DND-41 (cell line): ENCODE data around the gene CLEC1B.
A peak's percentile ranks its signal among the peaks of the same experiment; 100 is the strongest.

Experiments used
- ATAC-seq: fragments of 200-7000 bp; cut with Tn5 transposase; 3 replicates; pipeline ENCODE4 v1.9.1; 2021; ENCODE audit warnings: low read depth; ENCODE audit not compliant: insufficient read depth
- DNase-seq: peaks from one replicate; pipeline ENCODE4 v3.0.0-alpha.2; 2020
- H2AFZ ChIP-seq: 2 replicates; pipeline ENCODE4 v1.6.0; 2012; ENCODE audit warnings: low read depth, low read length
- H3K27ac ChIP-seq: 2 replicates; pipeline ENCODE4 v1.5.1; 2012; ENCODE audit warnings: low read length, inconsistent platforms
- H3K27me3 ChIP-seq: fragments of 200-600 bp; sonication (generic); 2 replicates; pipeline ENCODE4 v1.6.0; 2012; ENCODE audit warnings: low read length, mild to moderate bottlenecking, inconsistent platforms; ENCODE audit not compliant: insufficient read depth, poor library complexity
- H3K36me3 ChIP-seq: 2 replicates; pipeline ENCODE4 v1.5.1; 2012; ENCODE audit warnings: low read length, inconsistent platforms; ENCODE audit not compliant: insufficient read depth
- H3K4me1 ChIP-seq: 2 replicates; pipeline ENCODE4 v1.5.1; 2012; ENCODE audit warnings: mild to moderate bottlenecking, low read length; ENCODE audit not compliant: insufficient read depth
- H3K4me2 ChIP-seq: 2 replicates; pipeline ENCODE4 v1.6.0; 2012; ENCODE audit warnings: mild to moderate bottlenecking, moderate library complexity, low read length, inconsistent platforms; ENCODE audit not compliant: insufficient read depth
- H3K4me3 ChIP-seq, 2 experiments: fragments of 200-600 bp in 1 of 2; shearing (Covaris generic) in 1 of 2; 2 replicates each; pipeline ENCODE4 v1.5.1; 2012 to 2016; ENCODE audit warnings: inconsistent platforms in 2 of 2, low read length in 2 of 2, mild to moderate bottlenecking in 2 of 2, low read depth in 1 of 2, moderate library complexity in 1 of 2
- H3K79me2 ChIP-seq: 2 replicates; pipeline ENCODE4 v1.6.0; 2012; ENCODE audit warnings: low read length, inconsistent platforms; ENCODE audit not compliant: insufficient read depth
- H3K9ac ChIP-seq: 2 replicates; pipeline ENCODE4 v1.6.0; 2012; ENCODE audit warnings: low read depth, mild to moderate bottlenecking, inconsistent platforms, low read length, moderate library complexity
- H3K9me3 ChIP-seq: 2 replicates; pipeline ENCODE4 v1.5.1; 2012; ENCODE audit warnings: low read length, moderate library complexity, mild to moderate bottlenecking, inconsistent platforms; ENCODE audit not compliant: insufficient read depth, severe bottlenecking
- H4K20me1 ChIP-seq: 2 replicates; pipeline ENCODE4 v1.6.0; 2012; ENCODE audit warnings: low read length; ENCODE audit not compliant: insufficient read depth
- CTCF ChIP-seq: IDR thresholded peaks from 2 replicates; pipeline ENCODE4 v1.5.1; 2012; ENCODE audit warnings: borderline replicate concordance, low read length, moderate library complexity, mild to moderate bottlenecking; ENCODE audit not compliant: poor library complexity, severe bottlenecking; ENCODE audit errors: extremely low read depth
- EZH2 ChIP-seq: IDR thresholded peaks from 3 replicates; pipeline ENCODE4 v1.6.1; 2012; ENCODE audit warnings: borderline replicate concordance, low read depth, mild to moderate bottlenecking, moderate library complexity, low read length, inconsistent platforms; ENCODE audit not compliant: severe bottlenecking

The CLEC1B gene

DNA sequence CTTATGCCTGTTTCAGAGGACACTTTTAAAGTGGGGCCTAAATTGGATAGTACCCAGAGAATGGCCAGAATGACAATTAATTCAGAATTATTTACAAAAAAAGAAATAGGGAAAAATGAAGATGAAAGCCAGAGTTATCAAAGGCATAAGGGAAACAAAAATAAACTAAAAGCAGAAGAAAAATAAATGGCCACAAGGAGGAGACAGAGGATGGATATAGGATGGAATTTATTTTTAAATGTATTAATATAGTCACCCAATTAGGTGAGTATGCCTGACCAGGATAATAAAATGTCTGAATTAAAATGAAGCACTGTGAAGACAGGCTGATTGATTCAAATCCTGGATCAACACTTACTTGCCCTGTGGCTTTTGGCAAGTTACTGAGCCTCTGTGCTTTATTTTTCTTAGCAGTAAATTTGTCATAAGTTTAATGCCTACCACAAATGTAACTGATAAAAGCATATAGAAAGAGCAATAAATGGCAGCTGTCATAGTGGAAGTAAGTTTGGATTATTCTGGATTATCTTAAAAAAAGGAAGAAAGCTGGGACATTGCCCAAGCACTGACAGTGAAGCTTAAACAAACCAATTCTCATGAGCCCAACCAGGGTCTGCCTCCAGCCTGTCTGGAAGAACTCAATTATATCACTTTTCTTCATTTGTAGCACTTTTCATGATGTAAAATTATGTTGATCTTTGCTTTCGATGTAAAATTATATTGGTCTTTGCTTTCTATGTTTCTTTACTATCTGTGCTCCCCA is 35.0 kb upstream of the CLEC1B start:
- H3K27me3 ChIP-seq: peaks cover 15% of the 10 kb centered on the region
- H3K9ac ChIP-seq: no peak overlapping the region
- no peak overlapping the region for H3K27ac ChIP-seq
- H3K4me3 ChIP-seq: no peak overlapping the region
- no peak overlapping the region for H2AFZ ChIP-seq
- H4K20me1 ChIP-seq: no peaks in the 10 kb centered on the region
- TF ChIP-seq EZH2 (no peak), CTCF (peak; percentile 41)
- DNase-seq: no peak
- H3K9me3 ChIP-seq: no peaks in the 10 kb centered on the region
- H3K36me3 ChIP-seq: no peaks in the 10 kb centered on the region
- no peaks in the 10 kb centered on the region for H3K79me2 ChIP-seq
- no peak for ATAC-seq
- no peaks in the 10 kb centered on the region for H3K4me1 ChIP-seq
- H3K4me2 ChIP-seq: no peak overlapping the region

DNA sequence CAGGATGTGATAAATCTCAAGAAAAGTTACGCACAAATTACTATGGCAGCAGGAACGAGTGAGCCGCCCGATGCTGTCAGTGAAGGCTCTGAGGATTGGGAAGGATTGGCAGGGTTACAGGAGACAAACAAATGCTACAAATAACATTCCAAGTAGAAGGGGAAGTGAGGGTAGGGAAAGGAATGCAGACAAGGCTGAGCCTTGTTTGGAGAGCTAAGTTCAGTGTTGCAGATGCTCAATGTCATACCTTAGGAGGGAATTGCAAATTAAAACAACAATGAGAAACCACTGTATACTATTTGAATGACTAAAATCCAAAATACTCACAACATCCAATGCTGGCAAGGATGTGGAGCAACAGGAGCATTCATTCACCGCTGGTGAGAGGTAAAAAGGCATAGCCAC is 32.9 kb upstream of the CLEC1B start:
- ATAC-seq (no peak), DNase-seq (no peak)
- Histone ChIP-seq H3K27ac (no peak overlapping the region), H3K4me2 (no peak overlapping the region), H3K4me1 (no peaks in the 10 kb centered on the region), H3K4me3 (no peak overlapping the region), H3K36me3 (no peaks in the 10 kb centered on the region), H3K79me2 (no peaks in the 10 kb centered on the region), H3K9ac (no peak overlapping the region), H3K27me3 (peaks cover 9% of the 10 kb centered on the region), H4K20me1 (no peaks in the 10 kb centered on the region), H3K9me3 (no peaks in the 10 kb centered on the region), H2AFZ (no peak overlapping the region)
- no peak for TF ChIP-seq EZH2

GRCh38 chr12:10031321-10031720 is 32.4 kb upstream of the CLEC1B start:
- DNase-seq (no peak), ATAC-seq (no peak)
- Histone ChIP-seq H3K36me3 (no peaks in the 10 kb centered on the region), H3K27ac (no peak overlapping the region), H3K79me2 (no peaks in the 10 kb centered on the region), H4K20me1 (no peaks in the 10 kb centered on the region), H2AFZ (no peak overlapping the region), H3K4me2 (no peak overlapping the region), H3K4me1 (no peaks in the 10 kb centered on the region), H3K9ac (no peak overlapping the region), H3K4me3 (no peak overlapping the region), H3K27me3 (peaks cover 7% of the 10 kb centered on the region), H3K9me3 (no peaks in the 10 kb centered on the region)
- TF ChIP-seq CTCF (no peak), EZH2 (no peak)

GRCh38 chr12:10030446-10030845 is 31.5 kb upstream of the CLEC1B start, which contains the start of gene CLEC9A:
CLEC9A (plus strand) TSS chr12:10030682; CDS start chr12:10052688, 22,006 bp downstream.
- Histone ChIP-seq H4K20me1 (no peaks in the 10 kb centered on the region), H3K27me3 (peaks cover 4% of the 10 kb centered on the region), H3K9ac (no peak within 1 kb of the TSS), H3K9me3 (no peaks in the 10 kb centered on the region), H3K4me3 (no peak within 1 kb of the TSS), H3K36me3 (no peaks in the 10 kb centered on the region), H3K27ac (no peak within 1 kb of the TSS), H2AFZ (no peak within 1 kb of the TSS), H3K79me2 (no peaks in the 10 kb centered on the region), H3K4me1 (no peaks in the 10 kb centered on the region), H3K4me2 (no peak within 1 kb of the TSS)
- ATAC-seq: no peak
- no peak for DNase-seq
- no peak for TF ChIP-seq CTCF
- no peak for TF ChIP-seq EZH2
